RWPE1 (cell line): Measurements from ENCODE around the gene UROD.
"Not testable (repeated sequence)": the region's sequence is repeated elsewhere in the genome, so short reads cannot be mapped to it uniquely, and the experiment has no call there.

Experiments
- CTCF ChIA-PET: fragments of 350-600 bp; sonication (Branson Sonifier 250); formaldehyde crosslinking; extraction: SDS; loops from one replicate; lab custom pipeline; 2021; lab: Yijun Ruan, JAX
- POLR2A ChIA-PET: fragments of 400-600 bp; formaldehyde crosslinking; extraction: SDS; loops from one replicate; lab custom pipeline; 2020; ENCODE audit warnings: antibody characterized with exemption; ENCODE audit not compliant: low non-redundant PET; lab: Yijun Ruan, JAX
- DNase-seq: peaks from one replicate; pipeline ENCODE4 v3.0.0; 2012; ENCODE audit warnings: low spot score
- H3K27ac ChIP-seq: fragments of 450-650 bp; 2 replicates; pipeline ENCODE4 v1.5.1; 2017
- CTCF ChIP-seq: fragments of 450-650 bp; conservative IDR thresholded peaks from 2 replicates; pipeline ENCODE4 v1.5.1; 2017; ENCODE audit warnings: low read depth, mild to moderate bottlenecking

Gene UROD

GRCh38 chr1:45047032-45047431 lies 35.0 kb downstream of the UROD start:
- no peak overlapping the region for H3K27ac ChIP-seq
- no peak for TF ChIP-seq CTCF
- ChIA-PET POLR2A (no interaction called here), CTCF (no interaction called here)
- DNase-seq: no peak

- TF ChIP-seq CTCF: no peak
- ChIA-PET CTCF (no interaction called here), POLR2A (no interaction called here)
- no peak overlapping the region for H3K27ac ChIP-seq
- DNase-seq: no peak
Observed at GRCh38 chr1:45051005-45051772, 39.1 kb downstream of the UROD start.

- ChIA-PET POLR2A (no interaction called here), CTCF (no interaction called here)
Observed at GRCh38 chr1:45057542-45057941, 45.5 kb downstream of the UROD start.

GRCh38 chr1:45059829-45060228 lies 47.8 kb downstream of the UROD start:
- DNase-seq: no peak
- no peak for TF ChIP-seq CTCF
- POLR2A ChIA-PET: no interaction called here
- H3K27ac ChIP-seq: no peak overlapping the region
- CTCF ChIA-PET: interaction anchor here (0.9 kb wide), 1 partner anchor 16 kb away, joined by 3 read pairs; no protein-coding TSS in a partner anchor

More at GRCh38 chr1:45057542-45057941, 45.5 kb downstream of the UROD start:
- DNase-seq: no peak
- no peak overlapping the region for H3K27ac ChIP-seq
- TF ChIP-seq CTCF: no peak

GRCh38 chr1:45062463-45062862 lies 50.4 kb downstream of the UROD start:
- H3K27ac ChIP-seq, DNase-seq, CTCF ChIA-PET, POLR2A ChIA-PET: not testable (repeated sequence)

GRCh38 chr1:45065083-45065482 lies 53.0 kb downstream of the UROD start:
- ChIA-PET CTCF (interaction anchor here (0.7 kb wide), 1 partner anchor 169 kb away, joined by 5 read pairs; no protein-coding TSS in a partner anchor), POLR2A (no interaction called here)
- DNase-seq: no peak

More at GRCh38 chr1:45065083-45065482, 53.0 kb downstream of the UROD start:
- no peak for TF ChIP-seq CTCF
- H3K27ac ChIP-seq: no peak overlapping the region
